Large intestine (tissue), 3 donors: ENCODE data around the gene ASXL3. TPM values are rescaled to one million over a fixed set of nuclear protein-coding genes. Genes with fewer than 3 reads are reported as not detected.
A peak's percentile ranks its signal among the peaks of the same experiment; 100 is the strongest.

Experiments
- DNase-seq, 2 donors: peaks; one replicate each; pipeline versions ENCODE4 v3.0.0 to v3.0.0-alpha.2; 2013
- H3K27ac ChIP-seq: one replicate; pipeline ENCODE4 v1.5.1; 2013; ENCODE audit warnings: low read length
- H3K27me3 ChIP-seq: 2 replicates; pipeline ENCODE4 v1.6.1; 2013; ENCODE audit warnings: low read length; ENCODE audit not compliant: control insufficient read depth, insufficient read depth
- H3K36me3 ChIP-seq: 2 replicates; pipeline ENCODE4 v1.6.1; 2013; ENCODE audit warnings: low read length; ENCODE audit not compliant: control insufficient read depth, insufficient read depth
- H3K4me1 ChIP-seq: one replicate; pipeline ENCODE4 v1.6.1; 2013; ENCODE audit warnings: low read length; ENCODE audit not compliant: control insufficient read depth, insufficient read depth
- H3K4me3 ChIP-seq: one replicate; pipeline ENCODE4 v1.5.1; 2013; ENCODE audit warnings: low read length
- H3K9me3 ChIP-seq: one replicate; pipeline ENCODE4 v1.6.1; 2013; ENCODE audit warnings: mild to moderate bottlenecking, low read depth, low read length, moderate library complexity; ENCODE audit not compliant: control insufficient read depth
- WGBS: methylation state at CpG from one replicate; pipeline ENCODE4 v1.1.5; 2013; ENCODE audit warnings: low lambda C conversion rate; ENCODE audit not compliant: insufficient coverage; 5-methylcytosine and 5-hydroxymethylcytosine counted together
- polyA plus RNA-seq: library from polyadenylated mRNA; unstranded; fragments of 120-200 nt; gene quantifications from one replicate; pipeline ENCODE4 v1.2.1, GENCODE V29; 2013

The ASXL3 gene
- polyA plus RNA-seq, 1 donor = 2.7 TPM

GRCh38 chr18:33694593-33694992 lies 116.6 kb downstream of the ASXL3 start:
- Histone ChIP-seq H3K4me3 (no peak overlapping the region), H3K27ac (no peak overlapping the region), H3K9me3 (no peaks in the 10 kb centered on the region), H3K36me3 (no peaks in the 10 kb centered on the region), H3K4me1 (no peaks in the 10 kb centered on the region), H3K27me3 (no peaks in the 10 kb centered on the region)
- no CpG with 5 or more reads among the region's 2 CpGs for WGBS
- DNase-seq = no peak

GRCh38 chr18:33696332-33697162 lies 118.5 kb downstream of the ASXL3 start:
- WGBS = no CpG with 5 or more reads among the region's 3 CpGs
- no peaks in the 10 kb centered on the region for H3K27me3 ChIP-seq
- H3K4me1 ChIP-seq = no peaks in the 10 kb centered on the region
- DNase-seq = no peak
- no peak overlapping the region for H3K27ac ChIP-seq
- no peaks in the 10 kb centered on the region for H3K36me3 ChIP-seq
- H3K4me3 ChIP-seq = no peak overlapping the region
- no peaks in the 10 kb centered on the region for H3K9me3 ChIP-seq

DNA sequence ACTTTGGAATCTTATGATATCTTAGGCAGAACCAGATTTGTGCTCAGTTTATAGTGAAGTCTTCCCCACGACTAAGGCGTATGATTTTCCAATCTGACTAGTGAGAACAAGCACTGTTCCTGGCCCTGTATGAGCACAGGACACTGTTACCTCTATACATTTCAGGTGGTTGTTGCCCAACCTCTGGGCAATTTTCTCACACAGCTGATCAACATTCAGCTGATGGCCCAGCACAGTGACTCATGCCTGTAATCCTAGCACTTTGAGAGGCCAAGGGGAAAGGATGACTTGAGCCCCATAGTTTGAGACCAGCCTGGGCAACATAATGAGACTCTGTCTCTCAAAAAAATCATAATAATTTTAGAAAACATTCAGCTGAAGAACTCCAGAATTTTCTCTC lies 119.5 kb downstream of the ASXL3 start:
- Histone ChIP-seq H3K27ac (no peak overlapping the region), H3K27me3 (no peaks in the 10 kb centered on the region), H3K4me3 (no peak overlapping the region), H3K9me3 (no peaks in the 10 kb centered on the region), H3K4me1 (no peaks in the 10 kb centered on the region), H3K36me3 (no peaks in the 10 kb centered on the region)
- no CpG with 5 or more reads among the region's 2 CpGs for WGBS
- DNase-seq = peak in 1 of 2 donors; percentile 2

DNA sequence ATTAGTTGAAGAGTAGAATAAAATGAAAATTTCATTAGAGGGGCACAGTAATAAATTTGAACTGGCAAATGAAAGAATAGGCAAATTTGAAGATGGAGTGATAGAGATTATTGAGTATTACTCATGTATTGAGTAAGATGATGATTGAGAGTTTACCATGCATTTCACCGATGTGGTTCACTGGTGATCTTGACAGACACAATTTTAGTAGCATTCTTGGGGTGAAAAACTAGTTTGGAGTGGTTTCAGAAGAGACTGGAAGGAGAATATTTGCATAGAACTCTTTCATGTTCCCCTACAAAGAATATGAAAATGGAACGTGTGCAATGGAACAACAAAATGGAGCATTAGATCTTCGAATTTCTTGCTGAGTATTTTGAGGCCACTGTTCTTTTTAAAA lies 121.4 kb downstream of the ASXL3 start:
- Histone ChIP-seq H3K27me3 (no peaks in the 10 kb centered on the region), H3K4me3 (no peak overlapping the region), H3K36me3 (no peaks in the 10 kb centered on the region), H3K4me1 (no peaks in the 10 kb centered on the region), H3K27ac (no peak overlapping the region), H3K9me3 (no peaks in the 10 kb centered on the region)
- DNase-seq = no peak
- WGBS = 81% methylated on average over 2 of the region's 3 CpGs

DNA sequence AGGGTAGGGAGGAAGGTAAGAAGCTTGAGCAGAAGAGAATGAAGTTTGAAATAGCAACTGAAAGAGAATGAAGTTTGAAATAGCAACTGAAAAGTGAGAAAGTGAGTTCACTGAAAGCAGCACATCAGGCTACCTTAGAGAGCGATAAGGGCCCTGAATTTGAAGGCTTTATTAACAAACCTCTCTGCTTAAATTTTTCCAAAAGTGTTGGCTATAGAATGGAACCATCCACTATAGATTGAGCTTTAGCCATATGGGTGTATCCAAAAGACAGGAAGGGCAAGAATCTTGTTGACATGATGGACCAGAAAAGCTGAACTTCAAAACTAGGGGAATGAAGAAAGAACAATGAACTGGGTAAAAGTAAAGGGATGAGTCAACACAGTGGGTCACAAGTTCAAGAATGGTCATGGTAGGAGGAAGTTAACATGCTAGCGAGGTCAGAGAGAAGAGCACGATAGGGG lies 122.5 kb downstream of the ASXL3 start:
- Histone ChIP-seq H3K9me3 (no peaks in the 10 kb centered on the region), H3K4me1 (no peaks in the 10 kb centered on the region), H3K4me3 (no peak overlapping the region), H3K27ac (no peak overlapping the region), H3K27me3 (no peaks in the 10 kb centered on the region), H3K36me3 (no peaks in the 10 kb centered on the region)
- no peak for DNase-seq
- 94% methylated on average over 2 of the region's 3 CpGs for WGBS

DNA sequence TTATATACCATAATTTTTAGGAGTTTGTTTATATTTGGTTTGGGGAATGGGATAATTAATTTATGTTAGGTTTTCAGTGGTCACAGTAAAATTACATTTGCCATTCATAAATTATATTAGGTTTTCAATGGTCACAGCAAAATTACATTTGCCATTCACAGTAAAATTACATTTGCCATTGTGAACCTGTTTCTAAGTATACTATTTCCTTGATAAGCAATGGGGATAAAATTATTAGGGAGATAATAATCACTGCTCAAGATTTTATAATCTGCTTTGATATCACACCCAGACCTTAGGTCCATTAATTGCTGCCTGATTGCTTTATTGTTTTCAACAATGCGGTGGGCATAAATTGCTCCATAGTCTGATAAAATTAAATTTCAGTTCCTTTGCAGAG lies 124.6 kb downstream of the ASXL3 start:
- 100% methylated on average over 1 of the region's 1 CpG for WGBS
- Histone ChIP-seq H3K27me3 (no peaks in the 10 kb centered on the region), H3K9me3 (no peaks in the 10 kb centered on the region), H3K4me3 (no peak overlapping the region), H3K36me3 (no peaks in the 10 kb centered on the region), H3K27ac (no peak overlapping the region), H3K4me1 (no peaks in the 10 kb centered on the region)
- DNase-seq = no peak

DNA sequence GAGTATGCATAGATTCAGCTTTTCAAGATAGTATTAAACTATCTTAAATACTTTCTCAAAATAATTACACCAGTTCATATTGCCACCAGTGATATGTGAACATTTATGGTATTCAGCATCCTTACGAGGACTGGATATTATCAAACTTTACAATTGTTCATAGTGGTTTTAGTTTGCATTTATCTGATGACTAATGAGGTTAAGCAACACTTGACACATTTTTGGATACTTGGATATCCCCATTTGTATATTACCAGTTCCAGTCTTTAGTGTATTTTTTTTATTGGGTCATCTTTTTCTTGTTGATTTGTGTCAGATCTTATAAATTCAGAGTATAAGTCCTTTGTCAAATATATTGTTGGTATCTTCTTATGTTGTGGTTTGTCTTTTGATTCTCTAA lies 128.4 kb downstream of the ASXL3 start:
- Histone ChIP-seq H3K9me3 (no peaks in the 10 kb centered on the region), H3K4me3 (no peak overlapping the region), H3K27me3 (no peaks in the 10 kb centered on the region), H3K4me1 (no peaks in the 10 kb centered on the region), H3K36me3 (no peaks in the 10 kb centered on the region), H3K27ac (no peak overlapping the region)
- no peak for DNase-seq
- WGBS = 83% methylated on average over 1 of the region's 1 CpG

GRCh38 chr18:33708876-33709275 lies 130.9 kb downstream of the ASXL3 start:
- no peaks in the 10 kb centered on the region for H3K36me3 ChIP-seq
- no peaks in the 10 kb centered on the region for H3K4me1 ChIP-seq
- no peaks in the 10 kb centered on the region for H3K27me3 ChIP-seq
- no peak for DNase-seq
- no peak overlapping the region for H3K27ac ChIP-seq
- WGBS = no CpG with 5 or more reads among the region's 1 CpG
- H3K4me3 ChIP-seq = no peak overlapping the region
- no peaks in the 10 kb centered on the region for H3K9me3 ChIP-seq

DNA sequence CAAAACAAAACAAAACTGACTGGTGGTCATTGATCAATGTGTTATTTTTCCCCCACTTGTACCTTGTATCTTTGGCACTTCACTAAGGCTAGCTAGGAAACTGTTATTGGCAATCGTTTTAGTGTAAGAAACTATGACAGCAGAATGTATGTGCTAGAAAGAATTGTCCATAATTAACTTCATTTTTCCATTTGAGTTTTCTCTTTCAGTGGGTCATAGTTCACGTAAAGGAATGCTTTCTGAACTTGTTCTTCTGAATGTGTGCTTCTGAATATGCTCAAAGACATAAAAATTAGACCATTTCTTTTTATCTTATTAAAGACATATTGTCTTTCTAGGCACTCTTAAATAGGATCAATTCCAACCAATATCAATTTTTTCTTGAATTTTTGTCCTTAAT lies 132.2 kb downstream of the ASXL3 start:
- no peak for DNase-seq
- Histone ChIP-seq H3K27ac (no peak overlapping the region), H3K27me3 (no peaks in the 10 kb centered on the region), H3K4me3 (no peak overlapping the region), H3K9me3 (no peaks in the 10 kb centered on the region), H3K36me3 (no peaks in the 10 kb centered on the region), H3K4me1 (no peaks in the 10 kb centered on the region)
- WGBS = 100% methylated on average over 1 of the region's 2 CpGs

- Histone ChIP-seq H3K27me3 (no peaks in the 10 kb centered on the region), H3K4me1 (no peaks in the 10 kb centered on the region), H3K27ac (no peak overlapping the region), H3K9me3 (no peaks in the 10 kb centered on the region), H3K36me3 (no peaks in the 10 kb centered on the region), H3K4me3 (no peak overlapping the region)
- no CpG with 5 or more reads among the region's 2 CpGs for WGBS
- DNase-seq = no peak
Measured at GRCh38 chr18:33711514-33711913, 133.5 kb downstream of the ASXL3 start.

- H3K27ac ChIP-seq = no peak overlapping the region
- no peaks in the 10 kb centered on the region for H3K4me1 ChIP-seq
- H3K9me3 ChIP-seq = no peaks in the 10 kb centered on the region
- DNase-seq = no peak
- H3K4me3 ChIP-seq = no peak overlapping the region
- H3K36me3 ChIP-seq = no peaks in the 10 kb centered on the region
- H3K27me3 ChIP-seq = no peaks in the 10 kb centered on the region
- no CpG with 5 or more reads among the region's 4 CpGs for WGBS
Measured at GRCh38 chr18:33712719-33713118, 134.7 kb downstream of the ASXL3 start.
